Subcutaneous abdominal adipose tissue (tissue), 5 donors: ENCODE measurements around the gene ECPAS.
A peak's percentile ranks its signal among the peaks of the same experiment; 100 is the strongest.

Experiments
- H3K27ac ChIP-seq: one replicate; pipeline ENCODE4 v1.7.0; 2013; ENCODE audit warnings: low read depth, mild to moderate bottlenecking, inconsistent platforms, low read length, moderate library complexity
- H3K27me3 ChIP-seq, 5 donors: one replicate each; pipeline ENCODE4 v1.7.0; 2013; ENCODE audit warnings: low read length in 5 of 5, inconsistent platforms in 1 of 5; ENCODE audit not compliant: control insufficient read depth in 5 of 5, insufficient read depth in 4 of 5
- H3K36me3 ChIP-seq, 5 donors: one replicate each; pipeline ENCODE4 v1.7.0; 2013; ENCODE audit warnings: low read length in 5 of 5; ENCODE audit not compliant: control insufficient read depth in 5 of 5, insufficient read depth in 5 of 5
- H3K4me1 ChIP-seq, 5 donors: one replicate each; pipeline ENCODE4 v1.7.0; 2013; ENCODE audit warnings: low read length in 5 of 5, mild to moderate bottlenecking in 3 of 5, moderate library complexity in 1 of 5; ENCODE audit not compliant: control insufficient read depth in 5 of 5, insufficient read depth in 5 of 5
- H3K4me3 ChIP-seq, 5 donors: one replicate each; pipeline ENCODE4 v1.7.0; 2013; ENCODE audit warnings: low read length in 5 of 5, low read depth in 1 of 5
- H3K9ac ChIP-seq, 5 donors: one replicate each; pipeline ENCODE4 v1.7.0; 2013; ENCODE audit warnings: low read length in 5 of 5, mild to moderate bottlenecking in 4 of 5, moderate library complexity in 3 of 5
- H3K9me3 ChIP-seq, 5 donors: one replicate each; pipeline ENCODE4 v1.7.0; 2013; ENCODE audit warnings: low read length in 5 of 5; ENCODE audit not compliant: control insufficient read depth in 5 of 5
- donor health status: healthy.
- donor health status: healthy.
- donor health status: healthy.
- donor health status: healthy.
- donor health status: healthy.

ECPAS gene, protein sequence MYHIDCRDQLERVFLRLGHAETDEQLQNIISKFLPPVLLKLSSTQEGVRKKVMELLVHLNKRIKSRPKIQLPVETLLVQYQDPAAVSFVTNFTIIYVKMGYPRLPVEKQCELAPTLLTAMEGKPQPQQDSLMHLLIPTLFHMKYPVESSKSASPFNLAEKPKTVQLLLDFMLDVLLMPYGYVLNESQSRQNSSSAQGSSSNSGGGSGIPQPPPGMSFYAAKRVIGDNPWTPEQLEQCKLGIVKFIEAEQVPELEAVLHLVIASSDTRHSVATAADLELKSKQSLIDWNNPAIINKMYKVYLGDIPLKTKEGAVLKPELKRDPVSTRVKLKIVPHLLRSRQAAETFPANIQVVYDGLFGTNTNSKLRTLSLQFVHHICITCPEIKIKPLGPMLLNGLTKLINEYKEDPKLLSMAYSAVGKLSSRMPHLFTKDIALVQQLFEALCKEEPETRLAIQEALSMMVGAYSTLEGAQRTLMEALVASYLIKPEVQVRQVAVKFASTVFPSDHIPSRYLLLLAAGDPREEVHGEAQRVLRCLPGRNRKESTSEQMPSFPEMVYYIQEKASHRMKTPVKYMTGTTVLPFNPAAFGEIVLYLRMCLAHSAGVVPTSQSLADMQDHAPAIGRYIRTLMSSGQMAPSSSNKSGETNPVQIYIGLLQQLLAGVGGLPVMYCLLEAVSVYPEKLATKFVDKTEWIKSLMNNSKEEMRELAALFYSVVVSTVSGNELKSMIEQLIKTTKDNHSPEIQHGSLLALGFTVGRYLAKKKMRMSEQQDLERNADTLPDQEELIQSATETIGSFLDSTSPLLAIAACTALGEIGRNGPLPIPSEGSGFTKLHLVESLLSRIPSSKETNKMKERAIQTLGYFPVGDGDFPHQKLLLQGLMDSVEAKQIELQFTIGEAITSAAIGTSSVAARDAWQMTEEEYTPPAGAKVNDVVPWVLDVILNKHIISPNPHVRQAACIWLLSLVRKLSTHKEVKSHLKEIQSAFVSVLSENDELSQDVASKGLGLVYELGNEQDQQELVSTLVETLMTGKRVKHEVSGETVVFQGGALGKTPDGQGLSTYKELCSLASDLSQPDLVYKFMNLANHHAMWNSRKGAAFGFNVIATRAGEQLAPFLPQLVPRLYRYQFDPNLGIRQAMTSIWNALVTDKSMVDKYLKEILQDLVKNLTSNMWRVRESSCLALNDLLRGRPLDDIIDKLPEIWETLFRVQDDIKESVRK (N-terminal part only)

DNA sequence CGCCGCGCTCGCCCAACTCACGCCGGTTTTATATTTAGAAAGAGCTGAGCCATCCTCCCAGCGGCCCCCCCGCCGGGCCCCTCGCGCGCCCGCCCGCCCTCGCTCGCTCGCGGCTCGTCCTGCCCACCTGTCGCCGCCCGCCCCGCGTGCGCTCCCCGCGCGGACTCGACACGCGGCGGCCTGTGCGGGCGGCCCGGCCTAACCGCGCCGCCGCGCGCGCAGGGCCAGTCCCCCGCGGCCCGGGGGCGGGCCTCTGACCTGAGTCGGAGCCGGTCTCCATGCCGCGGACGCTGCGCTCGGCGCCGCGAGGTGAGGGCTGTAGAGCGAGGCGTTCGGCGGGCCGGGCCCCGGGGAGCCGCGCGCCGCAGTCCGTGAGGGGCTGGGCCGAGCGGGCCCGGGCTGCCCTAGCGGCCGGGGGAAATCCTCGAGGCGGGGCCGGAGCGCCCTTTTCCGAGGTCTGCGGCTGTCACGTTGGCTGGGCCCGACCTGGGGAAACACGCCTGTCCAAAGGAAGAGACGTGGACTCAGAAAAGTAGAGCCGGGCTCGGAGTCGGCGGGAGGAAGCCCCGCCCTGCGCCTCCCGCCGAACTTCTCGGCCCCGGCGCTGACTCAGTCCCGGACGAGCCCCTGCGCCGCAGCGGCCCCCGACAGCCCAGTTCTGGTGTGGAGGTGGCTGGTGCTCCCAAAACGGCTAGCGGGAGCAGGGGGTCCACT is at the start of gene ECPAS:
TSS of gene ECPAS (minus strand) at position 526 of the 714 bp plus-strand sequence. CDS start 11,465 bp downstream, outside the sequence.
- peaks cover 0 to 19% (median 16%) of the 10 kb centered on the region in 5 donors for H3K4me1 ChIP-seq
- H3K36me3 ChIP-seq, result no peaks in the 10 kb centered on the region
- no peaks in the 10 kb centered on the region for H3K9me3 ChIP-seq
- peak within 1 kb of the TSS; percentile 84 to 97 (median 93) for H3K4me3 ChIP-seq
- H3K27me3 ChIP-seq, result no peaks in the 10 kb centered on the region
- H3K27ac ChIP-seq, result peak within 1 kb of the TSS; percentile 98
- H3K9ac ChIP-seq, result peak within 1 kb of the TSS; percentile 63 to 99 (median 89)

DNA sequence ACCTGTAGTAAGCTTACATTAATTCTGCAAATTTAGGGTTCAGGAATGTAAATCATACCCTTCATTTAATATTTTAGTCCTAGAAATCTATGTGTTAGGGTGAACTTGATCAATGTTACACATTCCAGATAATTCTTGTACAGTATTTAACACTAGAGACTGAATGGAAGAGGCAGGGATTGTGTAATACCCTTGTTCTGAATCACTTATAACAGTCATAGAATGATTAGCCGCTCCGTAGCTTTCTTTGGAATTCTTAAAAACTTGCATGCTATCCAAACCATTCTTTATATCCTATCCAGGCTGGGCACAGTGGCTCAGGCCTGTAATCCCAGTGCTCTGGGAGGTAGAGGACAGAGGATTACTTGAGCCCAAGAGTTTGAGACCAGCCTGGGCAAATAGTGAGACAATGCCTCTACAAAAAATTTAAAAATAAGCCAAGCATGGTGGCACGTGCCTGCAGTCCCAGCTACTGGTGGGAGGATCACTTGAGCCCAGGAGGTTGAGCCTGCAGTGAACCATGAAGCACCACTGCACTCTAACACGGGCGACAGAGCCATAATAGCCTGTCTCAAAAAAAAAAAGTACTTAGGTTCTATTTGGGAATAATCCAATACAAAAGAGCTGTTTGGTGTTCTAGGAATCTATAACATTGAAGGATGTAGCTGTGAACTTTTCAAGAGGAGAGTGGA is 49.1 kb upstream of the ECPAS start:
- Histone ChIP-seq H3K27me3 (no peaks in the 10 kb centered on the region), H3K36me3 (peaks cover 4 to 16% (median 11%) of the 10 kb centered on the region in 5 donors), H3K4me3 (no peak overlapping the region), H3K4me1 (no peaks in the 10 kb centered on the region), H3K27ac (no peak overlapping the region), H3K9ac (no peak overlapping the region), H3K9me3 (peaks cover 0 to 27% (median 12%) of the 10 kb centered on the region in 5 donors)

DNA sequence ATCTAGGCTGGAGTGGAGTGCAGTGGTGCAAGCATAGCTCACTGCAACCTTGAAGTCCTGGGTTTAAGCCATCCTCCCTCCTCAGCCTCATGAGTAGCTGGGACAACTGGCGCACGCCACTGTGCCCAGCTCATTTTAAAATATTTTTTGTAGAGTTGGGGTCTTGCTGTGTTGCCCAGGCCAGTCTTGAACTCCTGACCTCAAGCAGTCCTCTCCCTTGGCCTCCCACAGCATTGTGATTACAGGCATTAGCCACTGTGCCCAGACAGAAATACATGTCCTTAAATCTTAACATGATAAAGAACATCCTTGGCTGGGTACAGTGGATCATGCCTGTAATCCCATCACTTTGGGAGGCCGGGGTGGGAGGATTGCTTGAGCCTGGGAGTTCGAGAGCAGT is 47.5 kb upstream of the ECPAS start:
- no peaks in the 10 kb centered on the region for H3K4me1 ChIP-seq
- H3K4me3 ChIP-seq, result no peak overlapping the region
- H3K9ac ChIP-seq, result no peak overlapping the region
- no peak overlapping the region for H3K27ac ChIP-seq
- H3K27me3 ChIP-seq, result no peaks in the 10 kb centered on the region
- peaks cover 0 to 17% (median under 1%) of the 10 kb centered on the region in 5 donors for H3K9me3 ChIP-seq
- H3K36me3 ChIP-seq, result peaks cover 4 to 11% (median 8%) of the 10 kb centered on the region in 5 donors

DNA sequence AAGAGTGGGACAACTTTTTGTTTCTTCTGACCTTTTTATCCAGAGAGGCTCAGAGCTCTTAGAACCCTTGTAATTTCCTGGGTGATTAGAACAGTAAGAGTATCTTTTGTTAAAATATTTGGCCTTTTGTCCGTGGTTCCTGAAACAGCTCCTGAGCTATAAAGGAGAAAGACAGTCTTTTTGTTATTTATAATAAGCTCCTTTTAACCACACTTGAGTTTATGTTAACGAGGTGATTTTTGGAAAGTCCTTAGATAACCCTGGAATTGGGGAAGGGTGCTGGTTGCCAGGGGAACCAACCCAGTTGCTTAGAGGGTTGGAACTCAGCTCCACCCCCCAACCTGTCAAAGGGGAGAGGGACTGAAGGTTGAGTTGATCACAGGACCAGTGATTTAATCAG is 45.6 kb upstream of the ECPAS start:
- peaks cover 0 to 10% (median 3%) of the 10 kb centered on the region in 5 donors for H3K36me3 ChIP-seq
- H3K27me3 ChIP-seq, result peaks cover 0 to 5% (median 0%) of the 10 kb centered on the region in 5 donors
- no peak overlapping the region for H3K27ac ChIP-seq
- no peak overlapping the region for H3K4me3 ChIP-seq
- peaks cover 0 to 16% (median 15%) of the 10 kb centered on the region in 5 donors for H3K4me1 ChIP-seq
- peaks cover 0 to 12% (median 0%) of the 10 kb centered on the region in 5 donors for H3K9me3 ChIP-seq
- H3K9ac ChIP-seq, result no peak overlapping the region

DNA sequence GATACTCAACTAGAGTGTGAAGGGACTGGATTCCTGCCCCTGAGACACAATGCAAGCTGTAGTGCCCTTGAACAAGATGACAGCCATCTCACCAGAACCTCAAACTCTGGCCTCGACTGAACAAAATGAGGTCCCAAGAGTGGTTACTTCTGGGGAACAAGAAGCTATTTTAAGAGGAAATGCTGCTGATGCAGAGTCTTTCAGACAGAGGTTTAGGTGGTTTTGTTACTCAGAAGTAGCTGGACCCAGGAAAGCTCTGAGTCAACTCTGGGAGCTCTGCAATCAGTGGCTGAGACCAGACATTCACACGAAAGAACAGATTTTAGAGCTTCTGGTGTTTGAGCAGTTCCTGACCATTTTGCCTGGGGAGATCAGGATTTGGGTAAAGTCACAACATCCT is 43.2 kb upstream of the ECPAS start:
- Histone ChIP-seq H3K27ac (no peak overlapping the region), H3K9ac (no peak overlapping the region), H3K4me1 (peaks cover 0 to 18% (median 17%) of the 10 kb centered on the region in 5 donors), H3K4me3 (no peak overlapping the region), H3K9me3 (peaks cover 0 to 3% (median 0%) of the 10 kb centered on the region in 5 donors), H3K36me3 (no peaks in the 10 kb centered on the region), H3K27me3 (peaks cover 0 to 5% (median 0%) of the 10 kb centered on the region in 5 donors)

DNA sequence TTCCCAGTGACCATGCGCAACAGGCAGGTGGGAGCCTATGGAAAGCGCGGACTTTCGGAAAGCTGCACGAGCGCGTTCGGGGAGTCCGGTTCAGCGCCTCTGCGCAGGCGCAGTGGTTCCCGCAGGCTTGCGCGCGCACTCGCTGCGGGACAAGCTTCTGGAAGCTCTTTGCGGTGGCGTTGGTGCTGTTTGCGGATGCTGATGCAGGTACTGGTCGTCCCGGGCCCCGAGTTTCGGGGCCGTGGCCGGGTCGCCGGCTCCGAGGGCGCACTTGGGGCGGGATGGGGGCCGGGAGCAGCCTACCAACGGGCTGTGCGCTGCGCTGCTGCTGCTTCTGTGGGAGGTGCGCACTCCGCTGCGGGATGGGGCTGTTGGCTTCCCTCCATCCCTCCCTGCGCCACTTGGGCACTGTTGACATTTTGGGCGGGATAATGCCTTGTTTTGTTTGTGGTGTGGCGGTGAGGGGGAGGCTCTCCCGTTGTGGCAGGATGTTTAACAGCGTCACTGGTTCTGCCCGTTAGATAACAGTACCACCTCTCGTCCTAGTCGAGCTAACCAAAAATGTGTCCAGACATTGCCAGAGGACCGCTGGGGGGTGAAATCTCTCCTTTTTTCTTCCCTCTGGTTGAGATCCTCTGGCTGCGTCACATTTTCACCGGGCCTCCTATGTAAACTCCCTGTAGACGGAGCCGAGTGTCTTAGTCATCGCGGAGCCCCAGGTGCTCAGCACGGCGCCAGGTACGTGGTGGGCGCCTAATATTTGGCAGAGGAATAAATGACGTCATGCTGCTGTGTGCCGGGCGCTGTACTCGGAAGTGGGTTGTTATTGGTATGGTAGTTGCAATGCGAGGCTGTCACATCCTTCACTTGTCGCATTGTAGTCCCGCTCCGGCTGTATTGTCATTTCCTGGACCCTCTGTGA is 41.1 kb upstream of the ECPAS start, which contains the start of gene ZNF483:
TSS of gene ZNF483 (plus strand) at position 124 of the 922 bp plus-strand sequence. CDS start 2,217 bp downstream, outside the sequence.
- Histone ChIP-seq H3K9me3 (no peaks in the 10 kb centered on the region), H3K27ac (no peak within 1 kb of the TSS)

DNA sequence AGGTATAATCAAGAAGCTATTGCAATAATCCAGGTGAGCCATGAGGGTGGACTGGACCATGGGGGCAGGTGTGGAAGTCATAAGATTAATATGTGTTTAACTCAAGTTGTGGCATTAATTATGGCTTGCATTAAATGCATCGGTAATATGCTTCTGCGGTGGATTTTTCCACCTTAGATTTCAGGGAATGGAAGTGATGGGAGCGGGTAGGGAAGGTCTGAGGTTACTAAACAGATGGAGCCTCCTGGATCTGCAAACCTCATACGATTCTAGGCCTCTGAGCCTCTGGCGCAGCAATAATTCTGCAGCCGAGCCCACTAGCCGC is 40.5 kb upstream of the ECPAS start:
- H3K4me1 ChIP-seq, result peaks cover 0 to 18% (median 17%) of the 10 kb centered on the region in 5 donors
- peak overlapping the region; percentile 67 to 99 (median 92) for H3K4me3 ChIP-seq
- H3K27ac ChIP-seq, result no peak overlapping the region
- no peaks in the 10 kb centered on the region for H3K36me3 ChIP-seq
- H3K9me3 ChIP-seq, result no peaks in the 10 kb centered on the region
- H3K27me3 ChIP-seq, result peaks cover 0 to 5% (median 0%) of the 10 kb centered on the region in 5 donors
- no peak overlapping the region for H3K9ac ChIP-seq

More for the DNA sequence above, 41.1 kb upstream of the ECPAS start, which contains the start of gene ZNF483:
- H3K9ac ChIP-seq, result peak within 1 kb of the TSS; percentile 38 to 72 (median 69)
- peaks cover 0 to 18% (median 17%) of the 10 kb centered on the region in 5 donors for H3K4me1 ChIP-seq
- peak within 1 kb of the TSS; percentile 90 to 99 (median 92) for H3K4me3 ChIP-seq
- peaks cover 0 to 5% (median 0%) of the 10 kb centered on the region in 5 donors for H3K27me3 ChIP-seq
- no peaks in the 10 kb centered on the region for H3K36me3 ChIP-seq

DNA sequence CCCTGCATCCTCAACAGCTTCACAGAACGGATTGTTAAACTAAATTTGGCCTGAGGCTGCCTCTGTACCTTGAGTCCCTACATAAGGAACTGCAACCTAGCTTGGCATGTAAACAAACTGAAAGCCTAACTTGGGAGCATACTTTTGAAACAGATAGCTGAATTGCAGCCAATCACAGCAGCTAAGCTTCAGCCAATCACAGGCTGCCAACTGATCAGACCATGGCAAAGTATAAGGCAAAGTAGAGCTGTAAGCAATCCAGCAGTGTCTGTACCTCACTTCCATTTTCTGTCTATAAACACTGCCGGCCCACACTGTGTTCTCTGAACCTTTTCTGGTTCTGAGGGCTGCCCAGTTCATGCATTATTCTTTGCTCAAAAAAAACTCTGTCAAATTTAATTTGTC is 31.9 kb upstream of the ECPAS start:
- H3K36me3 ChIP-seq, result no peaks in the 10 kb centered on the region
- peaks cover 0 to 3% (median 0%) of the 10 kb centered on the region in 5 donors for H3K9me3 ChIP-seq
- H3K4me1 ChIP-seq, result no peaks in the 10 kb centered on the region
- H3K27me3 ChIP-seq, result no peaks in the 10 kb centered on the region
- H3K27ac ChIP-seq, result no peak overlapping the region
- no peak overlapping the region for H3K9ac ChIP-seq
- no peak overlapping the region for H3K4me3 ChIP-seq
